Astrocyte (in vitro differentiated cells and primary cell): ENCODE data around the gene CDC42BPA. TPM values are rescaled to one million over a fixed set of nuclear protein-coding genes. Genes with fewer than 3 reads are reported as not detected.

ENCODE experiments used
- DNase-seq: peaks from one replicate; pipeline ENCODE4 v3.0.0-alpha.2; 2010; ENCODE audit warnings: low read depth
- FAIRE-seq: peaks from 2 replicates; lab custom pipeline; 2011; peaks lifted over from hg19 to GRCh38; lab: Jason Lieb, UNC
- H2AFZ ChIP-seq: 2 replicates; pipeline ENCODE4 v1.6.0; 2012; ENCODE audit warnings: low read depth, low read length, inconsistent platforms
- H3K27ac ChIP-seq: 2 replicates; pipeline ENCODE4 v1.5.1; 2011; ENCODE audit warnings: low read depth, low read length, inconsistent platforms
- H3K27me3 ChIP-seq: 2 replicates; pipeline ENCODE4 v1.6.0; 2011; ENCODE audit warnings: low read length, inconsistent platforms; ENCODE audit not compliant: insufficient read depth
- H3K36me3 ChIP-seq: 2 replicates; pipeline ENCODE4 v1.5.1; 2011; ENCODE audit warnings: low read length, inconsistent platforms; ENCODE audit not compliant: insufficient read depth
- H3K4me1 ChIP-seq: 2 replicates; pipeline ENCODE4 v1.5.1; 2011; ENCODE audit warnings: low read length, inconsistent platforms; ENCODE audit not compliant: insufficient read depth
- H3K4me2 ChIP-seq: 2 replicates; pipeline ENCODE4 v1.6.0; 2012; ENCODE audit warnings: low read length, inconsistent platforms
- H3K4me3 ChIP-seq: 2 replicates; pipeline ENCODE4 v1.5.1; 2011; ENCODE audit warnings: low read depth, mild to moderate bottlenecking, low read length, inconsistent platforms; ENCODE audit not compliant: insufficient read depth
- H3K79me2 ChIP-seq: 2 replicates; pipeline ENCODE4 v1.6.0; 2012; ENCODE audit warnings: mild to moderate bottlenecking, low read length, inconsistent platforms; ENCODE audit not compliant: insufficient read depth
- H3K9ac ChIP-seq: 2 replicates; pipeline ENCODE4 v1.6.0; 2012; ENCODE audit warnings: mild to moderate bottlenecking, low read length, inconsistent platforms
- H3K9me3 ChIP-seq: 2 replicates; pipeline ENCODE4 v1.5.1; 2012; ENCODE audit warnings: low read depth, mild to moderate bottlenecking, low read length, inconsistent platforms; ENCODE audit not compliant: insufficient read depth
- H4K20me1 ChIP-seq: 2 replicates; pipeline ENCODE4 v1.6.0; 2012; ENCODE audit warnings: low read length, inconsistent platforms; ENCODE audit not compliant: insufficient read depth
- H3K27ac Mint-ChIP-seq: one replicate; pipeline ENCODE4 v1.8.0; 2021; ENCODE audit warnings: mild to moderate bottlenecking, mixed read lengths; ENCODE audit not compliant: unreplicated experiment
- H3K27me3 Mint-ChIP-seq: one replicate; pipeline ENCODE4 v1.8.0; 2021; ENCODE audit warnings: low read depth, mixed read lengths; ENCODE audit not compliant: unreplicated experiment
- H3K36me3 Mint-ChIP-seq: one replicate; pipeline ENCODE4 v1.8.0; 2021; ENCODE audit warnings: low read depth, mixed read lengths; ENCODE audit not compliant: unreplicated experiment
- H3K4me1 Mint-ChIP-seq: one replicate; pipeline ENCODE4 v1.8.0; 2021; ENCODE audit warnings: low read depth, mixed read lengths; ENCODE audit not compliant: unreplicated experiment
- H3K4me3 Mint-ChIP-seq: one replicate; pipeline ENCODE4 v1.8.0; 2021; ENCODE audit warnings: mild to moderate bottlenecking, moderate library complexity, mixed read lengths; ENCODE audit not compliant: unreplicated experiment
- H3K9me3 Mint-ChIP-seq: one replicate; pipeline ENCODE4 v1.8.0; 2021; ENCODE audit warnings: mild to moderate bottlenecking, mixed read lengths; ENCODE audit not compliant: unreplicated experiment
- CTCF ChIP-seq: IDR thresholded peaks from 2 replicates; pipeline ENCODE4 v1.5.1; 2011; ENCODE audit warnings: low read depth, mild to moderate bottlenecking, inconsistent platforms, low read length, moderate library complexity; ENCODE audit not compliant: insufficient read depth
- EZH2 ChIP-seq: IDR thresholded peaks from 2 replicates; pipeline ENCODE4 v1.6.1; 2012; ENCODE audit warnings: mild to moderate bottlenecking, low read length, inconsistent platforms; ENCODE audit not compliant: insufficient read depth
- total RNA-seq: library from RNA; stranded (reverse); gene quantifications from 2 replicates; pipeline ENCODE4 v1.2.1, GENCODE V29; 2021

The CDC42BPA gene
- total RNA-seq, 1 donor from 2014 or later: 34.5 TPM

- Mint-ChIP-seq H3K4me3 (no peak overlapping the region), H3K27me3 (no peaks in the 10 kb centered on the region), H3K9me3 (no peaks in the 10 kb centered on the region), H3K36me3 (peaks cover 7% of the 10 kb centered on the region), H3K27ac (no peak overlapping the region), H3K4me1 (peaks cover 4% of the 10 kb centered on the region)
- H3K27me3 ChIP-seq: no peaks in the 10 kb centered on the region
- no peak overlapping the region for H3K4me2 ChIP-seq
- no peaks in the 10 kb centered on the region for H3K36me3 ChIP-seq
- no peaks in the 10 kb centered on the region for H3K4me1 ChIP-seq
- H2AFZ ChIP-seq: no peak overlapping the region
- no peak overlapping the region for H3K27ac ChIP-seq
- H3K4me3 ChIP-seq: no peak overlapping the region
- H3K9ac ChIP-seq: no peak overlapping the region
- H3K9me3 ChIP-seq: no peaks in the 10 kb centered on the region
- FAIRE-seq: no peak
- TF ChIP-seq CTCF (no peak), EZH2 (no peak)
- no peaks in the 10 kb centered on the region for H4K20me1 ChIP-seq
- H3K79me2 ChIP-seq: no peaks in the 10 kb centered on the region
- no peak for DNase-seq
These were observed 334.9 kb downstream of the CDC42BPA start for GRCh38 chr1:226983247-226983991.

DNA sequence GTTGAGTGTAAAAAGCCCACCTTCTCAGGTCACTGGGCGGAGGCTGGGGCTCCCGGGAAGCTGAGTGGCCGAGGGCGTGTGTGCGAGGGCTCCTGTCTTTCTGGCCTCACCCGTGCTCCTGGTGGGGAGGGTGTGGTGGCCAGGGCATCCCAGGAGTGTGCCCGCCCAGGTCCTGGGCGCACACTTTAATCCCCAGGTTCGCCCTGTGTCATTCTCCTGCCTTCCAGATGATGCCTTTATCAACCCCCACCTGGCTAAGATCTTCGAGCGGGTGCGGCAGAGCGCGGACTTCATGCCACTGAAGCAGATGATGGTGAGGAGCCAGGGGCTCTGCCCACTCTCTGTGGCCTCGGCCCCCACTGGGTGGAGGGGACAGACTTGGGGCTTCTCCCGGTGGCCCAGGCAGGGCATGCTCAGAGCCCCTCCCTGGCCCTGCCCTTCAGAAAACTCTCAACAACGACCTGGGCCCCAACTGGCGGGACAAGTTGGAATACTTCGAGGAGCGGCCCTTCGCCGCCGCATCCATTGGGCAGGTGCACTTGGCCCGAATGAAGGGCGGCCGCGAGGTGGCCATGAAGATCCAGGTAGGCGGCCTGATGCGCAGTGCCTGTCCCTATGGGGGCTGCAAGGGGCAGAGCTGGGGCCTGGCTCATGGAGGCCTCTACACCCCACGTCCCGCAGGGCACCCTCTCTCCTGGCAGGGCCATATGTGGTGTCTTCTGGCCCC, 335.7 kb downstream of the CDC42BPA start:
- H2AFZ ChIP-seq: no peak overlapping the region

More for the DNA sequence above, 335.7 kb downstream of the CDC42BPA start:
- H3K79me2 ChIP-seq: no peaks in the 10 kb centered on the region
- no peak overlapping the region for H3K4me3 Mint-ChIP-seq
- H3K9ac ChIP-seq: no peak overlapping the region
- no peaks in the 10 kb centered on the region for H3K4me1 ChIP-seq
- peaks cover 7% of the 10 kb centered on the region for H3K36me3 Mint-ChIP-seq
- no peaks in the 10 kb centered on the region for H3K36me3 ChIP-seq
- H3K9me3 ChIP-seq: no peaks in the 10 kb centered on the region
- DNase-seq (no peak), FAIRE-seq (no peak)
- H3K27ac ChIP-seq: no peak overlapping the region
- H3K4me1 Mint-ChIP-seq: no peaks in the 10 kb centered on the region
- no peaks in the 10 kb centered on the region for H4K20me1 ChIP-seq
- H3K27ac Mint-ChIP-seq: no peak overlapping the region
- no peak overlapping the region for H3K4me2 ChIP-seq
- no peaks in the 10 kb centered on the region for H3K9me3 Mint-ChIP-seq
- no peak for TF ChIP-seq CTCF
- no peak for TF ChIP-seq EZH2
- H3K27me3 Mint-ChIP-seq: no peaks in the 10 kb centered on the region
- H3K4me3 ChIP-seq: no peak overlapping the region
- H3K27me3 ChIP-seq: no peaks in the 10 kb centered on the region
